AG09319 (cell line): ENCODE measurements around the gene FAM83G.

ENCODE experiments used
- DNase-seq: peaks from one replicate; pipeline ENCODE4 v3.0.0-alpha.2; 2010; ENCODE audit warnings: low read depth; ENCODE audit errors: extremely low read depth
- TF ChIP-seq, protein P1 (sequence below): IDR thresholded peaks from 2 replicates; pipeline ENCODE4 v1.5.1; 2011; ENCODE audit warnings: low read depth, mild to moderate bottlenecking, inconsistent platforms, low read length, moderate library complexity

FAM83G gene

GRCh38 chr17:18987862-18988545 lies 16.6 kb downstream of the FAM83G start:
- no peak for DNase-seq
- TF ChIP-seq, protein P1, sequence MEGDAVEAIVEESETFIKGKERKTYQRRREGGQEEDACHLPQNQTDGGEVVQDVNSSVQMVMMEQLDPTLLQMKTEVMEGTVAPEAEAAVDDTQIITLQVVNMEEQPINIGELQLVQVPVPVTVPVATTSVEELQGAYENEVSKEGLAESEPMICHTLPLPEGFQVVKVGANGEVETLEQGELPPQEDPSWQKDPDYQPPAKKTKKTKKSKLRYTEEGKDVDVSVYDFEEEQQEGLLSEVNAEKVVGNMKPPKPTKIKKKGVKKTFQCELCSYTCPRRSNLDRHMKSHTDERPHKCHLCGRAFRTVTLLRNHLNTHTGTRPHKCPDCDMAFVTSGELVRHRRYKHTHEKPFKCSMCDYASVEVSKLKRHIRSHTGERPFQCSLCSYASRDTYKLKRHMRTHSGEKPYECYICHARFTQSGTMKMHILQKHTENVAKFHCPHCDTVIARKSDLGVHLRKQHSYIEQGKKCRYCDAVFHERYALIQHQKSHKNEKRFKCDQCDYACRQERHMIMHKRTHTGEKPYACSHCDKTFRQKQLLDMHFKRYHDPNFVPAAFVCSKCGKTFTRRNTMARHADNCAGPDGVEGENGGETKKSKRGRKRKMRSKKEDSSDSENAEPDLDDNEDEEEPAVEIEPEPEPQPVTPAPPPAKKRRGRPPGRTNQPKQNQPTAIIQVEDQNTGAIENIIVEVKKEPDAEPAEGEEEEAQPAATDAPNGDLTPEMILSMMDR, result no peak

DNA sequence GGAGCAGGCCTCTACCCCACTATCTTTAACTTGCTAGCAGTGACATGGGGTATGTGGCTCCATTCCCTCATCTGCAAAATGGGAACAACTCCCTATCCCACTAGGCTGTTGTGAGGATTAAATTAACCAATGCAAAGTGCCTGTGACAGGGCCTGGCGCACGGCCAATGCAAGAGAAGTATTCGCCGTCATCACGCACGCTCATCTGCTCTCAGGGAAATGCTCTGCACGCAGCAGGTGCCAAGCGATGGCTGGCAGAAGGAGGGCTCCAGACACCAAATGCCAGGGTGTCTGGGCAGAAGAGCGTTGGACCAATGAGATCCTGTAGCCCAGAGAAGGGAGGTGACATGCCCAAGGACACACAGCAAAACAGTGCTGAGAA lies 17.3 kb downstream of the FAM83G start:
- TF ChIP-seq, protein P1, result no peak
- no peak for DNase-seq

- DNase-seq, result no peak
- TF ChIP-seq, protein P1, result no peak
Observed at GRCh38 chr17:18986541-18987229, 17.9 kb downstream of the FAM83G start.

DNA sequence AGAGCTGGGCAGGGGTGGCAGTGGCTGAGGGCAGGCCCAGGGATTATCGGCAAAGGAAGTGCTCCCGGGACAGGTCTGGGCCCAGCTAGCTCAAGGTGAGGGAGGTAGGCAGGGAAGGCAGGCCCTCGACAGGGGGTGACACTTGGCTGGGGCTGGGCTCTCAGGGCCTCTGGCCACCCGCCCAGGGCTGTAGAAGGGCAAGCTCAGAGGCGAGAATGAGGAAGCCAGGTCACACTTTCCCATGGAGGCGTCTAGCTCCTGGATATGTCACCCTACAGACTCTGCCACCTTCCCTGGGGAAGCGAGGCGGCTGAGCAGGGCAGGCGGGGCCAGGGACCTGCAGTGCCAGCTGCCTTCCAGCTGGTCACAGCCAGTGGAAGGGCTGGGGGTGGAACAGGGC lies 19.1 kb downstream of the FAM83G start:
- no peak for DNase-seq
- TF ChIP-seq, protein P1, result no peak

DNA sequence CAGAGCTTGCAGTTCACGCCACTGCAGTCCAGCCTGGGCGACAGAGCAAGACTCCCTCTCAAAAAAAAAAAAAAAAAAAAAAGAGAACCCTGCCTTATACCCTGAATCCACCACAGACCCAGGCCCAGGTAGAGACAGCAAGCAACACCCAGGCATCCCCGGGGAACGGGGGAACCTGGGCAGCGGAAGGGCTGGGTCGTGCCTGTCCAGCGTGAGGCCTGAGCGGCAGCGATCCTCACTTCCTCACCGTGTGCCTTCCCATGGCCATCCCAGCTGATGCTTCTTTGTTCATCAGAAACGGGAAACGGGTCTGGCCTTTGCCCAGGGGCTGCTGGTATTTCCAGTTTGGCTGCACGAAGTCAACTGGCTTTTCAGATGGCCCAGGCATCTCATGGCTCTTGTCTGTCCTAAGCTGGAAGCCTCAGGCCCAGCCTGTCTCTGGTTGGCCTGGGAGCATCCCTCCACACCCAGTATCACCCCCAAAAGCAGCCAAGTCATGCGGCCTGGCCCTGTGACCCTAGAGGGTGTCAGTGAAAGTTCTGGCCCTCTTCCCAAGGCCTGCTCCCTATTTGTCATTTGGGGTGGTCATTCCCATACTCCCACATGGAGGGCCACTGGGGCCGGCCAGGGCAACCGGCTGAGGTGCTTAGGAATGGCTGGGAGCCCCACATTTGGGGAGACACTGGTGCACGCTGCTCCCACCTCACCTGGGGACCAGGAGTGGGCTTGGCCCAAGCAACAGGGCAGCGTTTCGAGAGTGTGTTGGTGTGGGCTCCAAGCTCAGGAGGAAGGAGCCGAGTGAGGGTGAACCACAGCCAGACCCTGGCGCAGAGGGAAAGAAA lies 20.1 kb downstream of the FAM83G start:
- TF ChIP-seq, protein P1, result no peak
- DNase-seq, result no peak

- TF ChIP-seq, protein P1, result no peak; the same call in 1 of the 2 replicates
Observed at GRCh38 chr17:18981642-18982424, 22.7 kb downstream of the FAM83G start.

More at GRCh38 chr17:18981642-18982424, 22.7 kb downstream of the FAM83G start:
- no peak for DNase-seq
